H1 (cell line): ENCODE measurements around the gene BPIFB2.

ENCODE experiments used
- CEBPB ChIP-seq: IDR thresholded peaks from 2 replicates; pipeline ENCODE4 v1.6.1; 2012; ENCODE audit warnings: low read depth, low read length
- POLR2A ChIP-seq, 2 experiments: IDR thresholded peaks; 1 replicate in 1 of 2; 2 replicates in 1 of 2; pipeline ENCODE4 v1.6.1; 2011; ENCODE audit warnings: low read depth in 2 of 2, low read length in 2 of 2, mild to moderate bottlenecking in 2 of 2; ENCODE audit errors: control extremely low read depth in 1 of 2

DNA sequence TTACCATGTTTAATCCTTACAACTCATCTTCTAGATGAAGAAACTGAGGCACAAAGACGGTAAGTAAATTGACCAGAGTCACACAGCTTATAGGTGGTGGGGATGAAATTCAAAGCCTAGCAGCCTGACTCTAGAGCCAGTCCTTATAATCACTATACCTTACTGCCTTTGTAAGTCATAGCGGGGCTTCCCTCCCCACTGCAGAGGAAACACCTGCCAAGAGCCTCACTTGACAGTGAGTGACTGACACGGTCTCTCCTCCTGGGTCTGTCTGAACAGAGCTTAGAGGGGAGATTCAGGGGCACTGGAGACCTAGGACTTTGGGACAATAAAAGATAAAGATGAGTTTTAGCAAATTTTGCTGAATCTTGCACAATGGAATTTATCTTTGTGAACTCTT lies 16.1 kb upstream of the BPIFB2 start:
- TF ChIP-seq CEBPB = no peak
- no peak for TF ChIP-seq POLR2A (IDR thresholded peaks at IDR 0.05; ENCODE audit: control extremely low read depth in 1 of 2, low read depth in 2 of 2, low read length in 2 of 2)
